K562 (cell line): Measurements from ENCODE around the gene ZBTB48. TPM values are rescaled to one million over a fixed set of nuclear protein-coding genes. Genes with fewer than 3 reads are reported as not detected.

ENCODE experiments used
- CREM ChIP-seq: IDR thresholded peaks from 2 replicates; pipeline ENCODE4 v1.6.1; 2014; ENCODE audit warnings: antibody characterized with exemption, low read depth
- HEY1 ChIP-seq: fragments of 250-450 bp; sonication (Bioruptor Pico); IDR thresholded peaks from 2 replicates; pipeline ENCODE4 v1.5.0; 2020; ENCODE audit warnings: mild to moderate bottlenecking, moderate library complexity, borderline replicate concordance
- ZNF766 ChIP-seq: fragments of 200-800 bp; sonication (Bioruptor generic); conservative IDR thresholded peaks from 2 replicates; pipeline ENCODE4 v1.6.1; 2016; ENCODE audit warnings: missing genetic modification characterization, missing compliant biosample characterization
- polyA plus RNA-seq, 8 experiments: library from polyadenylated mRNA; depleted of rRNA in 4 of 8; stranded (reverse) in 5 of 8; unstranded in 3 of 8; fragments of >200 nt; fragmentation: Nextera tagmentation in 2 of 8; fragmentation: Illumina TruSeq in 1 of 8; extraction: Ambion mirVana in 2 of 8; extraction: Trizol in 1 of 8; gene quantifications; 2 replicates each; pipeline versions ENCODE4 v1.2.1 to v1.2.3, GENCODE V29; 2011 to 2014; ENCODE audit warnings: inconsistent platforms in 1 of 8, missing spikeins in 1 of 8
- total RNA-seq, 7 experiments: library from RNA; depleted of rRNA in 6 of 7; stranded (reverse); fragments of >200 nt in 6 of 7; fragmentation: Illumina TruSeq in 2 of 7; extraction: Trizol in 2 of 7; gene quantifications; 2 replicates each; pipeline versions ENCODE4 v1.2.1 to v1.2.3, GENCODE V29; 2011 to 2021; ENCODE audit warnings: low replicate concordance in 1 of 7
- TF ChIP-seq, protein P1 (sequence below): sonication (generic); formaldehyde crosslinking; IDR thresholded peaks from 2 replicates; pipeline ENCODE4 v1.8.0; 2022; ENCODE audit warnings: mild to moderate bottlenecking, missing genetic modification reagents
- TF ChIP-seq, protein P2 (sequence below): fragments of 150-350 bp; IDR thresholded peaks from 2 replicates; pipeline ENCODE4 v1.6.1; 2014; ENCODE audit warnings: low read depth, mild to moderate bottlenecking, low read length, borderline replicate concordance
- TF ChIP-seq, protein P3 (sequence below): IDR thresholded peaks from 2 replicates; pipeline ENCODE4 v1.6.1; 2011; ENCODE audit warnings: borderline replicate concordance, low read depth, mild to moderate bottlenecking, moderate library complexity, low read length; ENCODE audit not compliant: insufficient read depth, poor library complexity, severe bottlenecking
- TF ChIP-seq, protein P4 (sequence below): fragments of 250-450 bp; sonication (Bioruptor Pico); IDR thresholded peaks from 2 replicates; pipeline ENCODE4 v1.4.0; 2020; ENCODE audit warnings: mild to moderate bottlenecking, moderate library complexity, borderline replicate concordance
- TF ChIP-seq, protein P5 (sequence below): sonication (generic); formaldehyde crosslinking; IDR thresholded peaks from 2 replicates; pipeline ENCODE4 v1.8.1; 2022; ENCODE audit warnings: missing genetic modification reagents
- TF ChIP-seq, protein P6 (sequence below): IDR thresholded peaks from 3 replicates; pipeline ENCODE4 v1.6.1; 2011; ENCODE audit warnings: borderline replicate concordance, mild to moderate bottlenecking; ENCODE audit not compliant: insufficient read length, insufficient read depth

The ZBTB48 gene
- total and polyA plus RNA-seq, 9 of the 15 experiments (the other 6 are each of a cell fraction or from before 2014, with no cell fraction given), result 1.9 to 66.9 (median 29.5) TPM

DNA sequence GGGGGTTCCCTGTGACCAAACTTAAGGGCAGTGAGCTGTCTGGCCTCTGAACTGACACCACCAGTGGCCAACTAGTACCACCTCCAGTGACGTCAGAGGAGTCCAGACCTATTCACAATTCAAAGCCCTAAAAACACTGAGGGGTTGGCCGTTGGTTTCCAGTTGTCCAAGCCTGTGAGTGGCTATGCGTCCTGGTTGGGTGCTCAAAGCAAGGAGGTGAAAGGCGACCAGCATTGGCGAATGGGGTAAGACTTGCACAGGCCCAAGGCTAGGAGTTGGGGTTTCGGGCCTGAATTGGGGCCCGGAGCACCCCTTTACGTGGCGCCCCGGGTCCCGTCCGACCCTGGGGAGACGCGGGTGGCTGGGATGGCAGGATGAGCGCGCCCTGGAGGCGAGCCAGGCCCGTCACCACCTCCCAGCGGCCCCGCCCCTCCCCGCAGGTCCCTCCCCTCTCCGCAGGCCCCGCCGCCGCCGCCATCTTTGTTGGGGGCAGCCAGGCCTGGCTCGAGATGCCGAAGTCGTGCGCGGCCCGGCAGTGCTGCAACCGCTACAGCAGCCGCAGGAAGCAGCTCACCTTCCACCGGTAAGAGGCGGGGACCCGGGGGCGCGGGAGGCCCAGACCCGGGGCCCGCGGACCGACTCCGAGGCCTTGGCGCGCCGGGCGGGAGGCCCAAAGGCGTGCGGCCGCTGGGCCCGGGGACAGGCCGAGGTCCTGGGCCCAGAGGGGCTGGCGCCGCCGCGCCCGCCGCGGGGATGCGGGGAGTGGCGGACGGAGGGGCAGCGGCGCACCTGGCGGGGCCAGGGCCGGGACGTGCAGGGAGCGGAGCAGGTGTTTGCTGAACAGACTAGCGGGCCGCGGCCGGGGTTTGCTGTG, 45.2 kb downstream of the ZBTB48 start, which contains the start of gene THAP3 (continued):
- TF ChIP-seq, protein P1, sequence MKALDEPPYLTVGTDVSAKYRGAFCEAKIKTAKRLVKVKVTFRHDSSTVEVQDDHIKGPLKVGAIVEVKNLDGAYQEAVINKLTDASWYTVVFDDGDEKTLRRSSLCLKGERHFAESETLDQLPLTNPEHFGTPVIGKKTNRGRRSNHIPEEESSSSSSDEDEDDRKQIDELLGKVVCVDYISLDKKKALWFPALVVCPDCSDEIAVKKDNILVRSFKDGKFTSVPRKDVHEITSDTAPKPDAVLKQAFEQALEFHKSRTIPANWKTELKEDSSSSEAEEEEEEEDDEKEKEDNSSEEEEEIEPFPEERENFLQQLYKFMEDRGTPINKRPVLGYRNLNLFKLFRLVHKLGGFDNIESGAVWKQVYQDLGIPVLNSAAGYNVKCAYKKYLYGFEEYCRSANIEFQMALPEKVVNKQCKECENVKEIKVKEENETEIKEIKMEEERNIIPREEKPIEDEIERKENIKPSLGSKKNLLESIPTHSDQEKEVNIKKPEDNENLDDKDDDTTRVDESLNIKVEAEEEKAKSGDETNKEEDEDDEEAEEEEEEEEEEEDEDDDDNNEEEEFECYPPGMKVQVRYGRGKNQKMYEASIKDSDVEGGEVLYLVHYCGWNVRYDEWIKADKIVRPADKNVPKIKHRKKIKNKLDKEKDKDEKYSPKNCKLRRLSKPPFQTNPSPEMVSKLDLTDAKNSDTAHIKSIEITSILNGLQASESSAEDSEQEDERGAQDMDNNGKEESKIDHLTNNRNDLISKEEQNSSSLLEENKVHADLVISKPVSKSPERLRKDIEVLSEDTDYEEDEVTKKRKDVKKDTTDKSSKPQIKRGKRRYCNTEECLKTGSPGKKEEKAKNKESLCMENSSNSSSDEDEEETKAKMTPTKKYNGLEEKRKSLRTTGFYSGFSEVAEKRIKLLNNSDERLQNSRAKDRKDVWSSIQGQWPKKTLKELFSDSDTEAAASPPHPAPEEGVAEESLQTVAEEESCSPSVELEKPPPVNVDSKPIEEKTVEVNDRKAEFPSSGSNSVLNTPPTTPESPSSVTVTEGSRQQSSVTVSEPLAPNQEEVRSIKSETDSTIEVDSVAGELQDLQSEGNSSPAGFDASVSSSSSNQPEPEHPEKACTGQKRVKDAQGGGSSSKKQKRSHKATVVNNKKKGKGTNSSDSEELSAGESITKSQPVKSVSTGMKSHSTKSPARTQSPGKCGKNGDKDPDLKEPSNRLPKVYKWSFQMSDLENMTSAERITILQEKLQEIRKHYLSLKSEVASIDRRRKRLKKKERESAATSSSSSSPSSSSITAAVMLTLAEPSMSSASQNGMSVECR, result peak; percentile 73
- TF ChIP-seq CREM, result peak; percentile 84
- TF ChIP-seq, protein P2, sequence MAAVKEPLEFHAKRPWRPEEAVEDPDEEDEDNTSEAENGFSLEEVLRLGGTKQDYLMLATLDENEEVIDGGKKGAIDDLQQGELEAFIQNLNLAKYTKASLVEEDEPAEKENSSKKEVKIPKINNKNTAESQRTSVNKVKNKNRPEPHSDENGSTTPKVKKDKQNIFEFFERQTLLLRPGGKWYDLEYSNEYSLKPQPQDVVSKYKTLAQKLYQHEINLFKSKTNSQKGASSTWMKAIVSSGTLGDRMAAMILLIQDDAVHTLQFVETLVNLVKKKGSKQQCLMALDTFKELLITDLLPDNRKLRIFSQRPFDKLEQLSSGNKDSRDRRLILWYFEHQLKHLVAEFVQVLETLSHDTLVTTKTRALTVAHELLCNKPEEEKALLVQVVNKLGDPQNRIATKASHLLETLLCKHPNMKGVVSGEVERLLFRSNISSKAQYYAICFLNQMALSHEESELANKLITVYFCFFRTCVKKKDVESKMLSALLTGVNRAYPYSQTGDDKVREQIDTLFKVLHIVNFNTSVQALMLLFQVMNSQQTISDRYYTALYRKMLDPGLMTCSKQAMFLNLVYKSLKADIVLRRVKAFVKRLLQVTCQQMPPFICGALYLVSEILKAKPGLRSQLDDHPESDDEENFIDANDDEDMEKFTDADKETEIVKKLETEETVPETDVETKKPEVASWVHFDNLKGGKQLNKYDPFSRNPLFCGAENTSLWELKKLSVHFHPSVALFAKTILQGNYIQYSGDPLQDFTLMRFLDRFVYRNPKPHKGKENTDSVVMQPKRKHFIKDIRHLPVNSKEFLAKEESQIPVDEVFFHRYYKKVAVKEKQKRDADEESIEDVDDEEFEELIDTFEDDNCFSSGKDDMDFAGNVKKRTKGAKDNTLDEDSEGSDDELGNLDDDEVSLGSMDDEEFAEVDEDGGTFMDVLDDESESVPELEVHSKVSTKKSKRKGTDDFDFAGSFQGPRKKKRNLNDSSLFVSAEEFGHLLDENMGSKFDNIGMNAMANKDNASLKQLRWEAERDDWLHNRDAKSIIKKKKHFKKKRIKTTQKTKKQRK, result no peak
- no peak for TF ChIP-seq HEY1 (CRISPR knock-in tag)
- TF ChIP-seq, protein P3, sequence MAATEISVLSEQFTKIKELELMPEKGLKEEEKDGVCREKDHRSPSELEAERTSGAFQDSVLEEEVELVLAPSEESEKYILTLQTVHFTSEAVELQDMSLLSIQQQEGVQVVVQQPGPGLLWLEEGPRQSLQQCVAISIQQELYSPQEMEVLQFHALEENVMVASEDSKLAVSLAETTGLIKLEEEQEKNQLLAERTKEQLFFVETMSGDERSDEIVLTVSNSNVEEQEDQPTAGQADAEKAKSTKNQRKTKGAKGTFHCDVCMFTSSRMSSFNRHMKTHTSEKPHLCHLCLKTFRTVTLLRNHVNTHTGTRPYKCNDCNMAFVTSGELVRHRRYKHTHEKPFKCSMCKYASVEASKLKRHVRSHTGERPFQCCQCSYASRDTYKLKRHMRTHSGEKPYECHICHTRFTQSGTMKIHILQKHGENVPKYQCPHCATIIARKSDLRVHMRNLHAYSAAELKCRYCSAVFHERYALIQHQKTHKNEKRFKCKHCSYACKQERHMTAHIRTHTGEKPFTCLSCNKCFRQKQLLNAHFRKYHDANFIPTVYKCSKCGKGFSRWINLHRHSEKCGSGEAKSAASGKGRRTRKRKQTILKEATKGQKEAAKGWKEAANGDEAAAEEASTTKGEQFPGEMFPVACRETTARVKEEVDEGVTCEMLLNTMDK, result peak; percentile 23
- TF ChIP-seq ZNF766 (CRISPR knock-in tag), result no peak
- TF ChIP-seq, protein P4, sequence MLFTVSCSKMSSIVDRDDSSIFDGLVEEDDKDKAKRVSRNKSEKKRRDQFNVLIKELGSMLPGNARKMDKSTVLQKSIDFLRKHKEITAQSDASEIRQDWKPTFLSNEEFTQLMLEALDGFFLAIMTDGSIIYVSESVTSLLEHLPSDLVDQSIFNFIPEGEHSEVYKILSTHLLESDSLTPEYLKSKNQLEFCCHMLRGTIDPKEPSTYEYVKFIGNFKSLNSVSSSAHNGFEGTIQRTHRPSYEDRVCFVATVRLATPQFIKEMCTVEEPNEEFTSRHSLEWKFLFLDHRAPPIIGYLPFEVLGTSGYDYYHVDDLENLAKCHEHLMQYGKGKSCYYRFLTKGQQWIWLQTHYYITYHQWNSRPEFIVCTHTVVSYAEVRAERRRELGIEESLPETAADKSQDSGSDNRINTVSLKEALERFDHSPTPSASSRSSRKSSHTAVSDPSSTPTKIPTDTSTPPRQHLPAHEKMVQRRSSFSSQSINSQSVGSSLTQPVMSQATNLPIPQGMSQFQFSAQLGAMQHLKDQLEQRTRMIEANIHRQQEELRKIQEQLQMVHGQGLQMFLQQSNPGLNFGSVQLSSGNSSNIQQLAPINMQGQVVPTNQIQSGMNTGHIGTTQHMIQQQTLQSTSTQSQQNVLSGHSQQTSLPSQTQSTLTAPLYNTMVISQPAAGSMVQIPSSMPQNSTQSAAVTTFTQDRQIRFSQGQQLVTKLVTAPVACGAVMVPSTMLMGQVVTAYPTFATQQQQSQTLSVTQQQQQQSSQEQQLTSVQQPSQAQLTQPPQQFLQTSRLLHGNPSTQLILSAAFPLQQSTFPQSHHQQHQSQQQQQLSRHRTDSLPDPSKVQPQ (CRISPR knock-in tag), result no peak
- TF ChIP-seq, protein P5, sequence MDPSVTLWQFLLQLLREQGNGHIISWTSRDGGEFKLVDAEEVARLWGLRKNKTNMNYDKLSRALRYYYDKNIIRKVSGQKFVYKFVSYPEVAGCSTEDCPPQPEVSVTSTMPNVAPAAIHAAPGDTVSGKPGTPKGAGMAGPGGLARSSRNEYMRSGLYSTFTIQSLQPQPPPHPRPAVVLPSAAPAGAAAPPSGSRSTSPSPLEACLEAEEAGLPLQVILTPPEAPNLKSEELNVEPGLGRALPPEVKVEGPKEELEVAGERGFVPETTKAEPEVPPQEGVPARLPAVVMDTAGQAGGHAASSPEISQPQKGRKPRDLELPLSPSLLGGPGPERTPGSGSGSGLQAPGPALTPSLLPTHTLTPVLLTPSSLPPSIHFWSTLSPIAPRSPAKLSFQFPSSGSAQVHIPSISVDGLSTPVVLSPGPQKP, result no peak
- TF ChIP-seq, protein P6, sequence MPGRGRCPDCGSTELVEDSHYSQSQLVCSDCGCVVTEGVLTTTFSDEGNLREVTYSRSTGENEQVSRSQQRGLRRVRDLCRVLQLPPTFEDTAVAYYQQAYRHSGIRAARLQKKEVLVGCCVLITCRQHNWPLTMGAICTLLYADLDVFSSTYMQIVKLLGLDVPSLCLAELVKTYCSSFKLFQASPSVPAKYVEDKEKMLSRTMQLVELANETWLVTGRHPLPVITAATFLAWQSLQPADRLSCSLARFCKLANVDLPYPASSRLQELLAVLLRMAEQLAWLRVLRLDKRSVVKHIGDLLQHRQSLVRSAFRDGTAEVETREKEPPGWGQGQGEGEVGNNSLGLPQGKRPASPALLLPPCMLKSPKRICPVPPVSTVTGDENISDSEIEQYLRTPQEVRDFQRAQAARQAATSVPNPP, result no peak
